K562 (cell line): ENCODE results near the gene CNIH4. TPM values are rescaled to one million over a fixed set of nuclear protein-coding genes. Genes with fewer than 3 reads are reported as not detected.

Experiments used
- ILF3 ChIP-seq: fragments of 450-650 bp; IDR thresholded peaks from 2 replicates; pipeline ENCODE4 v1.6.1; 2018; ENCODE audit warnings: antibody characterized with exemption, mild to moderate bottlenecking, moderate library complexity, borderline replicate concordance
- KAT8 ChIP-seq: fragments of 450-650 bp; IDR thresholded peaks from 2 replicates; pipeline ENCODE4 v1.6.1; 2016; ENCODE audit warnings: low read depth, mild to moderate bottlenecking
- KDM4B ChIP-seq, 2 experiments: fragments of 450-650 bp in 1 of 2; sonication (generic) in 1 of 2; IDR thresholded peaks; 2 replicates each; pipeline ENCODE4 v1.6.1; 2016 to 2017; ENCODE audit warnings: borderline replicate concordance in 2 of 2, antibody characterized with exemption in 1 of 2, low read depth in 1 of 2, mild to moderate bottlenecking in 1 of 2
- PCBP2 ChIP-seq: fragments of 200-400 bp; formaldehyde crosslinking; IDR thresholded peaks from 2 replicates; pipeline ENCODE4 v1.6.1; 2018; ENCODE audit warnings: low read length, low read depth, mild to moderate bottlenecking, moderate library complexity; ENCODE audit not compliant: poor library complexity, severe bottlenecking
- POU5F1 ChIP-seq: fragments of 150-350 bp; IDR thresholded peaks from 2 replicates; pipeline ENCODE4 v1.6.1; 2014; ENCODE audit warnings: borderline replicate concordance, low read length, low read depth, mild to moderate bottlenecking; ENCODE audit not compliant: partially characterized antibody
- RNF2 ChIP-seq: sonication (generic); IDR thresholded peaks from 2 replicates; pipeline ENCODE4 v1.6.1; 2016
- SIRT6 ChIP-seq: IDR thresholded peaks from one replicate; pipeline ENCODE4 v1.6.1; 2012; ENCODE audit warnings: low read depth, mild to moderate bottlenecking, control low read depth, inconsistent platforms, low read length, moderate library complexity
- SLC30A9 ChIP-seq: fragments of 250-450 bp; sonication (Bioruptor Pico); IDR thresholded peaks from 2 replicates; pipeline ENCODE4 v1.8.0; 2022; ENCODE audit warnings: mild to moderate bottlenecking, moderate library complexity
- SMARCB1 ChIP-seq: IDR thresholded peaks from 2 replicates; pipeline ENCODE4 v1.6.1; 2011; ENCODE audit warnings: improper control_type of control experiment, low read depth; ENCODE audit not compliant: insufficient read length
- TAL1 ChIP-seq: fragments of 450-650 bp; IDR thresholded peaks from 2 replicates; pipeline ENCODE4 v1.6.1; 2016; ENCODE audit warnings: mild to moderate bottlenecking
- TARDBP ChIP-seq: fragments of 450-650 bp; IDR thresholded peaks from 2 replicates; pipeline ENCODE4 v1.6.1; 2016
- TEAD4 ChIP-seq, 2 experiments: sonication (generic) in 1 of 2; formaldehyde crosslinking in 1 of 2; IDR thresholded peaks; 2 replicates each; pipeline versions ENCODE4 v1.6.1 to v1.8.0; 2012 to 2022; ENCODE audit warnings: borderline replicate concordance in 1 of 2, inconsistent platforms in 1 of 2, low read length in 1 of 2, mild to moderate bottlenecking in 1 of 2, missing genetic modification reagents in 1 of 2
- ZNF124 ChIP-seq: sonication (generic); formaldehyde crosslinking; IDR thresholded peaks from 2 replicates; pipeline ENCODE4 v1.8.1; 2022; ENCODE audit warnings: missing genetic modification reagents
- ZNF668 ChIP-seq: fragments of 250-450 bp; sonication (Bioruptor Pico); IDR thresholded peaks from 2 replicates; pipeline ENCODE4 v1.8.0; 2022; ENCODE audit warnings: mild to moderate bottlenecking, inconsistent platforms
- ZNF778 ChIP-seq: fragments of 450-650 bp; formaldehyde crosslinking; IDR thresholded peaks from 2 replicates; pipeline ENCODE4 v1.4.0; 2020; ENCODE audit warnings: mild to moderate bottlenecking, moderate library complexity
- polyA plus RNA-seq, 8 experiments: library from polyadenylated mRNA; depleted of rRNA in 4 of 8; stranded (reverse) in 5 of 8; unstranded in 3 of 8; fragments of >200 nt; fragmentation: Nextera tagmentation in 2 of 8; fragmentation: Illumina TruSeq in 1 of 8; extraction: Ambion mirVana in 2 of 8; extraction: Trizol in 1 of 8; gene quantifications; 2 replicates each; pipeline versions ENCODE4 v1.2.1 to v1.2.3, GENCODE V29; 2011 to 2014; ENCODE audit warnings: inconsistent platforms in 1 of 8, missing spikeins in 1 of 8
- total RNA-seq, 7 experiments: library from RNA; depleted of rRNA in 6 of 7; stranded (reverse); fragments of >200 nt in 6 of 7; fragmentation: Illumina TruSeq in 2 of 7; extraction: Trizol in 2 of 7; gene quantifications; 2 replicates each; pipeline versions ENCODE4 v1.2.1 to v1.2.3, GENCODE V29; 2011 to 2021; ENCODE audit warnings: low replicate concordance in 1 of 7
- TF ChIP-seq, protein P1 (sequence below): fragments of 450-650 bp; IDR thresholded peaks from 2 replicates; pipeline ENCODE4 v1.6.1; 2016
- TF ChIP-seq, protein P2 (sequence below): sonication (generic); formaldehyde crosslinking; IDR thresholded peaks from 2 replicates; pipeline ENCODE4 v1.8.1; 2023; ENCODE audit warnings: mild to moderate bottlenecking, missing genetic modification reagents
- TF ChIP-seq, protein P3 (sequence below): fragments of 250-450 bp; sonication (Bioruptor Pico); IDR thresholded peaks from 2 replicates; pipeline ENCODE4 v1.4.0; 2020; ENCODE audit warnings: mild to moderate bottlenecking, moderate library complexity
- TF ChIP-seq, protein P4 (sequence below): fragments of 450-650 bp; IDR thresholded peaks from one replicate; pipeline ENCODE4 v1.6.1; 2018; ENCODE audit warnings: mild to moderate bottlenecking, moderate library complexity; ENCODE audit not compliant: partially characterized antibody

CNIH4 gene
- total and polyA plus RNA-seq, 9 of the 15 experiments (the other 6 are each of a cell fraction or from before 2014, with no cell fraction given), result 41.3 to 266 (median 61.1) TPM

DNA sequence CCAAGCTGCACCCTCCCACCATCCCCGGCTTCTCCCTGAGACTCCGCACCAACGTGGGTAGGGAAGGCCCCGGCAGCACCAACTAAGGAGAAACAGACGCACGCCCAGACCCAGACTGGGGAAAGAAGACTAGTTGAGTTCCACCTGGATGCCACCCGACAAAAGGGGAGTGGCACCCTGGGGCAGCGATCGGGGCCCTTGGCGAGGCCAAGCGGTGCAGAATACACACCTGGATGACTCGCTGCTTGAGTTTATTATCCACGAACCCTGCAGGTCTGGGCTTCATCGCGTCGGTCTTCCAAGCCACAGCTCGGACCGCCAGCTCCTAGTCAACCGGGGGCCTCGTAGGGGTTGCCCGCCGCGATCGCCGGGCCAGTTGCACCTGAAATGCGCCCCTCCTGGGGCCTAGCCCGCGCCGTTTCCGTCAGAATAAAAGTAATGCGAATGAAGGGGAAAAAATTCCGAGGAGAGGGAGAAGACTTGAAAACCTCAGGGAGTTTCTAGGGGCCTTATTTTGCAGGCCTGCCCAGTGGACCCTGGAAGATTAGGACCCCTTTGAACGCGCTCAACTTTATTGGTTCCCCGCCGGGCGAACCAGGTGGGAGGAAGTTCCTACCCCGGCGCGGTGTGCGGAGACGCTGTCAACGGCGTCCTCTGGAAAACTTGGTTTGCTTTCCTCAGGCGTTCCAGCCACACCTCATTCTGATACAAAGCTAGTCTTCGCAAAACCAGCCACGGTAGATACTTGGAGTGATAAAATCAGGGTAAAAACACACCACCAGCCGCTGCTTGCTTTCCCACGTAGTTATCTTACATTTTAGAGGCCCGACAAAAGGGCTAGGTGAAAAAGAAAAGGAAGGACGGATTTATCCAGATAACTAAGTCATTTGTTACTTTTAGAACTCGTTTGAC lies 26.6 kb upstream of the CNIH4 start, which contains the start of gene NVL (continued):
- TF ChIP-seq, protein P1, sequence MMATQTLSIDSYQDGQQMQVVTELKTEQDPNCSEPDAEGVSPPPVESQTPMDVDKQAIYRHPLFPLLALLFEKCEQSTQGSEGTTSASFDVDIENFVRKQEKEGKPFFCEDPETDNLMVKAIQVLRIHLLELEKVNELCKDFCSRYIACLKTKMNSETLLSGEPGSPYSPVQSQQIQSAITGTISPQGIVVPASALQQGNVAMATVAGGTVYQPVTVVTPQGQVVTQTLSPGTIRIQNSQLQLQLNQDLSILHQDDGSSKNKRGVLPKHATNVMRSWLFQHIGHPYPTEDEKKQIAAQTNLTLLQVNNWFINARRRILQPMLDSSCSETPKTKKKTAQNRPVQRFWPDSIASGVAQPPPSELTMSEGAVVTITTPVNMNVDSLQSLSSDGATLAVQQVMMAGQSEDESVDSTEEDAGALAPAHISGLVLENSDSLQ, result peak; percentile 44; the same call in 1 of the 2 replicates
- TF ChIP-seq TAL1 (peak; percentile 62), KDM4B (IDR thresholded peaks at IDR 0.05; ENCODE audit: borderline replicate concordance in 2 of 2, low read depth in 1 of 2) (peak in 1 of 2 experiments; percentile 88; a peak in 2 of 4 replicates), ZNF778 (CRISPR knock-in tag) (no peak), SMARCB1 (no peak), ILF3 (peak; percentile 27; the same call in 1 of the 2 replicates), SLC30A9 (no peak), SIRT6 (no peak), PCBP2 (no peak), TARDBP (peak; percentile 89; the same call in 1 of the 2 replicates), ZNF124 (CRISPR knock-in tag) (no peak), RNF2 (peak; percentile 37; the same call in 1 of the 2 replicates), POU5F1 (no peak), ZNF668 (CRISPR knock-in tag) (0 out of 2 replicates have a peak, but pooled peaks have one; percentile 11), KAT8 (no peak), TEAD4 (IDR thresholded peaks at IDR 0.05; ENCODE audit: low read length) (no peak; the same call in none of the 2 replicates), TEAD4 (CRISPR knock-in tag; IDR thresholded peaks at IDR 0.05; ENCODE audit: borderline replicate concordance) (no peak)
- TF ChIP-seq, protein P2, sequence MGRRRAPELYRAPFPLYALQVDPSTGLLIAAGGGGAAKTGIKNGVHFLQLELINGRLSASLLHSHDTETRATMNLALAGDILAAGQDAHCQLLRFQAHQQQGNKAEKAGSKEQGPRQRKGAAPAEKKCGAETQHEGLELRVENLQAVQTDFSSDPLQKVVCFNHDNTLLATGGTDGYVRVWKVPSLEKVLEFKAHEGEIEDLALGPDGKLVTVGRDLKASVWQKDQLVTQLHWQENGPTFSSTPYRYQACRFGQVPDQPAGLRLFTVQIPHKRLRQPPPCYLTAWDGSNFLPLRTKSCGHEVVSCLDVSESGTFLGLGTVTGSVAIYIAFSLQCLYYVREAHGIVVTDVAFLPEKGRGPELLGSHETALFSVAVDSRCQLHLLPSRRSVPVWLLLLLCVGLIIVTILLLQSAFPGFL (CRISPR knock-in tag), result 0 out of 2 replicates have a peak, but pooled peaks have one; percentile 41
- TF ChIP-seq, protein P3, sequence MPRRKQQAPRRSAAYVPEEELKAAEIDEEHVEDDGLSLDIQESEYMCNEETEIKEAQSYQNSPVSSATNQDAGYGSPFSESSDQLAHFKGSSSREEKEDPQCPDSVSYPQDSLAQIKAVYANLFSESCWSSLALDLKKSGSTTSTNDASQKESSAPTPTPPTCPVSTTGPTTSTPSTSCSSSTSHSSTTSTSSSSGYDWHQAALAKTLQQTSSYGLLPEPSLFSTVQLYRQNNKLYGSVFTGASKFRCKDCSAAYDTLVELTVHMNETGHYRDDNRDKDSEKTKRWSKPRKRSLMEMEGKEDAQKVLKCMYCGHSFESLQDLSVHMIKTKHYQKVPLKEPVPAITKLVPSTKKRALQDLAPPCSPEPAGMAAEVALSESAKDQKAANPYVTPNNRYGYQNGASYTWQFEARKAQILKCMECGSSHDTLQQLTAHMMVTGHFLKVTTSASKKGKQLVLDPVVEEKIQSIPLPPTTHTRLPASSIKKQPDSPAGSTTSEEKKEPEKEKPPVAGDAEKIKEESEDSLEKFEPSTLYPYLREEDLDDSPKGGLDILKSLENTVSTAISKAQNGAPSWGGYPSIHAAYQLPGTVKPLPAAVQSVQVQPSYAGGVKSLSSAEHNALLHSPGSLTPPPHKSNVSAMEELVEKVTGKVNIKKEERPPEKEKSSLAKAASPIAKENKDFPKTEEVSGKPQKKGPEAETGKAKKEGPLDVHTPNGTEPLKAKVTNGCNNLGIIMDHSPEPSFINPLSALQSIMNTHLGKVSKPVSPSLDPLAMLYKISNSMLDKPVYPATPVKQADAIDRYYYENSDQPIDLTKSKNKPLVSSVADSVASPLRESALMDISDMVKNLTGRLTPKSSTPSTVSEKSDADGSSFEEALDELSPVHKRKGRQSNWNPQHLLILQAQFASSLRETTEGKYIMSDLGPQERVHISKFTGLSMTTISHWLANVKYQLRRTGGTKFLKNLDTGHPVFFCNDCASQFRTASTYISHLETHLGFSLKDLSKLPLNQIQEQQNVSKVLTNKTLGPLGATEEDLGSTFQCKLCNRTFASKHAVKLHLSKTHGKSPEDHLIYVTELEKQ (CRISPR knock-in tag), result peak; percentile 67; the same call in 1 of the 2 replicates
- TF ChIP-seq, protein P4, sequence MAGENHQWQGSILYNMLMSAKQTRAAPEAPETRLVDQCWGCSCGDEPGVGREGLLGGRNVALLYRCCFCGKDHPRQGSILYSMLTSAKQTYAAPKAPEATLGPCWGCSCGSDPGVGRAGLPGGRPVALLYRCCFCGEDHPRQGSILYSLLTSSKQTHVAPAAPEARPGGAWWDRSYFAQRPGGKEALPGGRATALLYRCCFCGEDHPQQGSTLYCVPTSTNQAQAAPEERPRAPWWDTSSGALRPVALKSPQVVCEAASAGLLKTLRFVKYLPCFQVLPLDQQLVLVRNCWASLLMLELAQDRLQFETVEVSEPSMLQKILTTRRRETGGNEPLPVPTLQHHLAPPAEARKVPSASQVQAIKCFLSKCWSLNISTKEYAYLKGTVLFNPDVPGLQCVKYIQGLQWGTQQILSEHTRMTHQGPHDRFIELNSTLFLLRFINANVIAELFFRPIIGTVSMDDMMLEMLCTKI, result no peak
